ENCODE results near the gene MAML2. TPM values are rescaled to one million over a fixed set of nuclear protein-coding genes. Genes with fewer than 3 reads are reported as not detected.

The MAML2 gene
- total and polyA plus RNA-seq, 2 experiments from 2014 or later: 2.0 to 7.1 TPM

- no peak for TF ChIP-seq STAT1 (IDR thresholded peaks at IDR 0.05; ENCODE audit: unreplicated experiment)
- TF ChIP-seq REST (IDR thresholded peaks at IDR 0.05; ENCODE audit: unreplicated experiment): no peak
- TF ChIP-seq ZNF114 (CRISPR knock-in tag; IDR thresholded peaks at IDR 0.05): no peak
Measured at GRCh38 chr11:96328395-96329010, 14.5 kb downstream of the MAML2 start (continued).

GRCh38 chr11:96326959-96327358 is 16.0 kb downstream of the MAML2 start:
- Mint-ChIP-seq H3K4me3 (no peak overlapping the region), H3K27me3 (ENCODE audit: insufficient read depth, low read depth, poor library complexity) (no peaks in the 10 kb centered on the region), H3K36me3 (ENCODE audit: low read depth) (no peaks in the 10 kb centered on the region), H3K4me1 (peaks cover 61% of the 10 kb centered on the region), H3K27ac (no peak overlapping the region), H3K9me3 (no peaks in the 10 kb centered on the region)
- DNase-seq (ENCODE audit: low spot score): no peak
- Histone ChIP-seq H3K4me2 (no peak overlapping the region), H3K79me2 (replicated peaks; ENCODE audit: insufficient read depth) (peaks cover 63% of the 10 kb centered on the region), H3K27ac (ENCODE audit: low read depth) (no peak overlapping the region), H4K20me1 (replicated peaks; ENCODE audit: insufficient read depth) (no peaks in the 10 kb centered on the region), H3K36me3 (ENCODE audit: insufficient read depth) (no peaks in the 10 kb centered on the region), H3K4me3 (no peak overlapping the region), H2AFZ (no peak overlapping the region), H3K9me2 (ENCODE audit: insufficient read depth) (peaks cover 17% of the 10 kb centered on the region; the same call in 1 of the 2 replicates), H3F3A (replicated peaks; ENCODE audit: low read depth) (no peaks in the 10 kb centered on the region), H3K27me3 (ENCODE audit: insufficient read depth) (no peaks in the 10 kb centered on the region), H3K4me1 (ENCODE audit: insufficient read depth) (peaks cover 70% of the 10 kb centered on the region)
- ATAC-seq: no peak
- no peak for TF ChIP-seq CREB1 (CRISPR knock-in tag; IDR thresholded peaks at IDR 0.05; ENCODE audit: low read depth)
- no peak for TF ChIP-seq ZNF114 (CRISPR knock-in tag; IDR thresholded peaks at IDR 0.05)
- no peak for TF ChIP-seq ETS1 (IDR thresholded peaks at IDR 0.05)
- TF ChIP-seq JUNB (IDR thresholded peaks at IDR 0.05; ENCODE audit: unreplicated experiment): no peak
- no peak for TF ChIP-seq STAT1 (IDR thresholded peaks at IDR 0.05; ENCODE audit: unreplicated experiment)
- TF ChIP-seq ZNF462 (CRISPR knock-in tag; IDR thresholded peaks at IDR 0.05): no peak
- no peak for TF ChIP-seq CTCF (conservative IDR thresholded peaks at IDR 0.05; ENCODE audit: low read depth in 2 of 2)
- no peak for TF ChIP-seq EZH2 (IDR thresholded peaks at IDR 0.05; ENCODE audit: low read depth, unreplicated experiment)
- TF ChIP-seq NANOG (IDR thresholded peaks at IDR 0.05; ENCODE audit: borderline replicate concordance): no peak
- TF ChIP-seq POLR2AphosphoS5 (IDR thresholded peaks at IDR 0.05; ENCODE audit: low read depth): no peak
- no peak for TF ChIP-seq EZH2phosphoT487 (IDR thresholded peaks at IDR 0.05; ENCODE audit: unreplicated experiment)
- no peak for TF ChIP-seq ZNF331 (CRISPR knock-in tag; IDR thresholded peaks at IDR 0.05; ENCODE audit: low read depth)

All from GM23338 (cell line).